HG03558 (cell line): ENCODE results near the gene AKAP7.
"Not testable (repeated sequence)": the region's sequence is repeated elsewhere in the genome, so short reads cannot be mapped to it uniquely, and the experiment has no call there.

Source experiments
- ATAC-seq: cut with Tn5 transposase; IDR thresholded peaks from one replicate; pipeline ENCODE4 v1.9.1; 2021; ENCODE audit warnings: moderate number of reproducible peaks; ENCODE audit not compliant: unreplicated experiment; ENCODE audit errors: extremely low read depth

Gene AKAP7

DNA sequence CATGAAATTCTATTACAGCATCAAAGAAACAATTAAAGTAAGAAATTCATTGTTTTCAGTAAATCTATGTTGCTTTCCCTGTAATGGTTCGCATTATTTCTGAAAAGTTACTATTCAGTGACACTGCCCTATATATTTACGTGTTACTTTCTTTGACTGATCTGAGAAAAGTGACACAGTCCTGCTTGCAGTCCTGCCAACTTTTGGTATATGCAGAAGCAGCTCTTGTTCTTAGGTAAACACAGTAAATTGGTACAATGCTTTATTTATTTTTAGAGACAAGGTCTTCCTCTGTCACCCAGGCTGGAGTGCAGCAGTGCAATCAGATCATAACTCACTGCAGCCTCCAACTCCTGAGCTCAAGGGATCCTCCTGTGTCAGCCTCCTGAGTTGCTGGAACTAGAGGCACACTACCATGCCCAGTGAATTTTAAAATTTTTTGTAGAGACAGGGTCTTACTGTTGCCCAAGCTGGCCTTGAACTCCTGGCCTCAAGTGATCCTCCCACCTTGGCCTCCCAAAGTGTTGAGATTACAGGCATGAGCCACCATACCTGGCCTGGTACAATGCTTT lies 151.3 kb downstream of the AKAP7 start:
- no peak for ATAC-seq

DNA sequence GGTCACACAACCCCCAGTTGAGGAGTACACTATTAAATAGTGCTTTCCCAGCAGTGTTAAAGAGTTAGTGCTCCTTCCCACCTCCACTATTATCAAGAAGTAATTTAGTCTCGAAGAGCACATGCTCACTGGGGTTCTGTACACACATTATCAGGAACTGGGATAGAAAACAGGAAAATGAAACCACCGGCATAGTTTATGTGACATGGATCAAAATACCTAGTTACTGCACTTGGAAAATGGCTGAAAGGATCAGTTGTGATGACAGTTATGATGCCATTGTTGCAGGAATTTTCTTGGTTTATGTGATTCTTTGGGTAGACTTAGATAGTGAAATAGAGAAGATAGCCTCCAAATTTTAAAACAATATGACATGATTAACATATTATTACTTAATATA lies 152.9 kb downstream of the AKAP7 start:
- ATAC-seq = no peak

DNA sequence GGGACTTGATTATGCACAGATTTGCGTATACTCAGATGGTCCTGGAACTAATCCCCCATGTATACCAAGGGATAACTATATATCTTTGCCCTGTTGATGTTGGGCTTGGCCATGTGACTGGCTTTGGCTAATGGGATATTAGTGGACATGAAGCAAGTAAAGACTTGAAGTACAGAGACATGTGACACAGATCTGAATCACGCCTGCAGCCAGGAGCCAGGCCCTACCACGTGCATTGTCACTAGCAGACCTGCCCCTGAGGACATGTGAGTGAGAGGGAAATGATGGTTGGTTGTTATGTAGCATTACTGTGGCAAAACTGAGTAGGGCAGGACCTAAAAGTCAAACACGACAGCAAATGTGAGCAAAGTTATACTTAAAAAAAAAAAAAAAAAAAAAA lies 155.7 kb downstream of the AKAP7 start:
- ATAC-seq = no peak

DNA sequence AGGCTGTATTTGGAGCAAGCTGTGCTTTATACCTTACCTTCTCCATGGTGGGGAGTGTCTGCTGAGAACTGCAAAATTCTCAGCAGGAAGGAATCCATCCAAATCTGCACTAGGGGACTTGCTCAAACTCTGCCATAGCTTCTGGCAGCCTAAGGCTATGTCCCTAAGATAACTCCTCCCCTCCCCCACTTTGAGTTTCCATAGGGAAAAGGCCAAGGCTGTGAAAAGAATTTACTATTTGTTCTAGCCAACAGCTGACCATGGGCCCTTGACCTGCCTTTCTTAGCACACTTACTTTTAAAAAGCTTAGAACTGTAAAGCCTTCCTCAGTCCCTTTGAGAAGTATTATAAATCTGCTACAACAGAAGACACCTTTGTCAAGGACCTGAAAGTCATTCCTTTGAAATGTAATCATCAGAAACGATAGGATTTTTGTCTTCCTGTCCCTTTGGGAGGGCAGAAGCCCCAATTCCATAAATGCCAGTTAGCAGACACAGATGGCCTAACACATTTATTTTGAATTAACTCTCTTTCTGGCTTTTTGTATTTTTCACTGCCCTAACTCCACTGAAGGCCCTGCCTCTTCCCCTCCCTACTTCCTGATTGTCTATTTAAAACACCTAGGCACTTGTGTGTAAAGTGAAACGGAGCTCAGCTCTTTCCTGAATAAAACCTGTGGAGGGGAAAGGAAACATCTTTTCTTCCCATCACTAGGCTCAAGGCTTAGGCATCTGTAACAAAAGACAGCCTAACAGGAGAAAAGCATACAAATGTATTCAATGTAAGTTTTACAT lies 157.1 kb downstream of the AKAP7 start:
- ATAC-seq = no peak

DNA sequence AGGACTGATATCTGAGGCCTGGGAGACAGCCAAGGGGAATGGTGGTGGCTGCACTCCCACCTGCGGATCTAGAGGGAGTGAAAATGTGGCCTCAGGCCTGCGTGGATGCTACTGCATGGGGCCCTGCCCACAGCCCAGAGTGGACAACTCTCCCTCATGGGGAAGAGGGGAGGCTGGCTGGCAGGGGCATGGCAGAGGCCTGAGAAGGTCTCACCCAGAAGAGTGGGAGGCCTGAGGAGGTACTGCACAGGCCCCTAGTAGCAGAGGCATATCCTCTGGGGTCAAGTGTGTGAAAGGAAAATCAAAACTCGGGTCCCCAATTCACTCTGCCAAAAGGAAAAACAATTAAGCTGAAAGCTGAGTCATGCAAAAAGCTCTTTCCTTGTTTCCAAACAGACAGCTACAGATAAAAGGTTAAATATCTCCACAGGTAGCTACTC lies 158.2 kb downstream of the AKAP7 start:
- ATAC-seq = no peak

- no peak for ATAC-seq
Measured at GRCh38 chr6:131295081-131295480, 159.8 kb downstream of the AKAP7 start.

- ATAC-seq = not testable (repeated sequence)
Measured at GRCh38 chr6:131300826-131301225, 165.6 kb downstream of the AKAP7 start.

GRCh38 chr6:131303338-131303930 lies 168.2 kb downstream of the AKAP7 start:
- no peak for ATAC-seq

- no peak for ATAC-seq
Measured at GRCh38 chr6:131305037-131305850, 170.0 kb downstream of the AKAP7 start.

DNA sequence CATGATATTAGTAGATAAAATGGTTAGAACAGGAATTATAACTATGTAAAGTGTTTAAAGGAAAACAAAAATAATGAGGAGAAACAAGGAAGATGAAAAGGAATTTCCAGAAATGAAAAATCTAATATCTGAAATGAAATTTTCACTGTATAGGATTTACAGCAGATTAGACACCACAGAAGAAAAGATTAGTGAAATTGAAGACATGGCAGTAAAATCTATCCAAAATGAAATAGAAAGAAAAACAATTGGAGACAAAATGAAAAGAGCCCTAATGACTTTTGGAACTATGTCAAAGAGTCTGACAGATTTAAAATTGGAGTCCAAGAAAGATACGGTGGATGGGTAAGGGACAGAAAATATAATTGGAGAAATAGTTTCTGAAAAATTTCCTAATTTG lies 174.2 kb downstream of the AKAP7 start:
- ATAC-seq = no peak

GRCh38 chr6:131314838-131315237 lies 179.6 kb downstream of the AKAP7 start:
- no peak for ATAC-seq

GRCh38 chr6:131316654-131317053 lies 181.4 kb downstream of the AKAP7 start:
- no peak for ATAC-seq

GRCh38 chr6:131317516-131317915 lies 182.2 kb downstream of the AKAP7 start:
- no peak for ATAC-seq

DNA sequence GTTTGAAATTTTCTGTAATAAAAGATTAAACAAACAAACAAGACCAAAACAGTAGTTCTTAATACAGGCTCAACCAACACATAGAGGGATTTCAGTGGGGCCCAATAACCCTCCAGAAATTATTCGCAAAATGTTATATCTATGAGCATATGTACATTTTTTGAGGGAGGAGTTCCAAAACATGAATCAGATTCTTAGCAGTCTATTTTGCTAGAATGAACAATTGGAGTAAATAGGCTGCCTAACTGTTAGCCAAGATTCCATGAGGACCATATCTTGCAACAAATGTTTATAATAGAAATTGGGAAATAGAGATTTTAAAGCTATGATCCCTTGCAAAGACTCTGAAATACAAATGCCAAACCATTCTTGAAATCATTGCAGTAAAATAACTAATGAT lies 186.3 kb downstream of the AKAP7 start:
- ATAC-seq = no peak

DNA sequence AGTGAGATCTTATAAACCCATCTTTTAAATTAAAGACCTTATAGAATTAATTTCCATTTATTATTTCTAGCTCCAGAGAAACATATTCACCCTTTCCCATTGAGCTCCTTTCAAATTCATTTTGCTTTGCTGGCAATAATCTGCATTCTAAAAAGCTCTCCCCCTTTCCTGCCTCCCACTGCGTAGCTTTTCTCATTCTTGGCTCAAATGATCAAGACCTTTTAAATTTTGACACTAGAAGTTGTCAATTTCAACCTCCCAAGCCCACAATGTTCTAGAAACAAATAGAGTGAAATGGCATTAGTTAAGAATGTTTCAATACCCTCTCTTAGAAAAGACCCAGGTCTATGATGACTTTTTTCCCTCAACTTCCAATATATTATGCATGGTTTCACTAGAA lies 186.9 kb downstream of the AKAP7 start:
- no peak for ATAC-seq

DNA sequence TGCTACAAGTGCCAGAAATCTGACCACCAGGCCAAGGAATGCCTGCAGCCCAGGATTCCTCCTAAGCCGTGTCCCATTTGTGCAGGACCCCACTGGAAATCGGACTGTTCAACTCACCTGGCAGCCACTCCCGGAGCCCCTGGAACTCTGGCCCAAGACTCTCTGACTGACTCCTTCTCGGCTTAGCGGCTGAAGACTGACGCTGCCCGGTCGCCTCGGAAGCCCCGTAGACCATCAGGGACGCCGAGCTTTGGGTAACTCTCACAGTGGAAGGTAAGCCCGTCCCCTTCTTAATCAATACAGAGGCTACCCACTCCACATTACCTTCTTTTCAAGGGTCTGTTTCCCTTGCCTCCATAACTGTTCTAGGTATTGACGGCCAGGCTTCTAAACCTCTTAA lies 190.4 kb downstream of the AKAP7 start:
- not testable (repeated sequence) for ATAC-seq

- ATAC-seq = not testable (repeated sequence)
Measured at GRCh38 chr6:131328727-131329126, 193.5 kb downstream of the AKAP7 start.

DNA sequence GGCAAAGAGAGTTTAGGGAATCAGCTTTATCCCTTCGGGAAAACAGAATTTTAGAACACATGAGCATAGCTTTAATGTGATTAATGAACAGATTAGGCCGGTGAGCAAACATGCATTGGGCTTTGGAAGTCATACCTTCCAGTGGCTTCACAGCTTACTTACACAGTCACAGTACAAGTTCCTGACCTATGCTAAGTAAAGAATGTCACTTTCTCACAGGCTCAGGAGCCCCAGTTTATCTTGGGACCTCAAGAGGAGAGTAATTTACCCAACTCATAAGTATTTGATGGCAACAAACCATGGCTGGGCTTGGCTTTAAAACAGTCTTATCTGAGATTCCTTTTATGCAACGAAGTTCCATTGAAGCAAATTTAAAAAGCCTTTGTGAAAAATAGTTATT lies 195.9 kb downstream of the AKAP7 start:
- no peak for ATAC-seq

GRCh38 chr6:131331873-131332781 lies 196.9 kb downstream of the AKAP7 start:
- ATAC-seq = no peak
